Mesendoderm (in vitro differentiated cells): ENCODE data around the gene MUS81.

Source experiments
- DNase-seq: peaks from one replicate; pipeline ENCODE4 v3.0.0; 2013
- H2AK5ac ChIP-seq: 2 replicates; pipeline ENCODE4 v1.6.1; 2013; ENCODE audit warnings: low read length, inconsistent platforms
- H2BK120ac ChIP-seq: 2 replicates; pipeline ENCODE4 v1.6.1; 2013; ENCODE audit warnings: low read depth, mild to moderate bottlenecking, low read length, moderate library complexity, mixed read lengths
- H2BK15ac ChIP-seq: replicated peaks from 2 replicates; pipeline ENCODE4 v1.6.1; 2013; ENCODE audit warnings: low read depth, mild to moderate bottlenecking, moderate library complexity
- H2BK5ac ChIP-seq: 2 replicates; pipeline ENCODE4 v1.6.1; 2013; ENCODE audit warnings: low read length, inconsistent platforms
- H3K18ac ChIP-seq: 2 replicates; pipeline ENCODE4 v1.6.1; 2013; ENCODE audit warnings: mild to moderate bottlenecking, low read length, mixed read lengths
- H3K23ac ChIP-seq: one replicate; pipeline ENCODE4 v1.6.1; 2013; ENCODE audit warnings: low read length
- H3K27ac ChIP-seq: 2 replicates; pipeline ENCODE4 v1.5.1; 2013; ENCODE audit warnings: low read depth, mild to moderate bottlenecking, inconsistent platforms, low read length, moderate library complexity
- H3K27me3 ChIP-seq: 2 replicates; pipeline ENCODE4 v1.6.1; 2013; ENCODE audit warnings: low read length, control low read depth, mild to moderate bottlenecking, inconsistent platforms; ENCODE audit not compliant: insufficient read depth, poor library complexity
- H3K36me3 ChIP-seq: 2 replicates; pipeline ENCODE4 v1.6.1; 2013; ENCODE audit warnings: low read length, inconsistent platforms; ENCODE audit not compliant: control insufficient read depth, insufficient read depth
- H3K4ac ChIP-seq: one replicate; pipeline ENCODE4 v1.6.1; 2013; ENCODE audit warnings: low read depth, mild to moderate bottlenecking, low read length, moderate library complexity
- H3K4me1 ChIP-seq: 2 replicates; pipeline ENCODE4 v1.6.1; 2013; ENCODE audit warnings: low read depth, low read length, inconsistent platforms; ENCODE audit not compliant: control insufficient read depth
- H3K4me2 ChIP-seq: 2 replicates; pipeline ENCODE4 v1.6.1; 2013; ENCODE audit warnings: low read length
- H3K4me3 ChIP-seq: 2 replicates; pipeline ENCODE4 v1.5.1; 2013; ENCODE audit warnings: mild to moderate bottlenecking, low read length
- H3K56ac ChIP-seq: one replicate; pipeline ENCODE4 v1.6.1; 2013; ENCODE audit warnings: low read length
- H3K79me1 ChIP-seq: 2 replicates; pipeline ENCODE4 v1.6.1; 2013; ENCODE audit warnings: low read length, inconsistent platforms
- H3K79me2 ChIP-seq: 2 replicates; pipeline ENCODE4 v1.6.1; 2013; ENCODE audit warnings: mild to moderate bottlenecking, low read length; ENCODE audit not compliant: control insufficient read depth, insufficient read depth
- H3K9ac ChIP-seq: 2 replicates; pipeline ENCODE4 v1.6.1; 2013; ENCODE audit warnings: low read length, inconsistent platforms
- H4K5ac ChIP-seq: one replicate; pipeline ENCODE4 v1.6.1; 2013; ENCODE audit warnings: low read length
- H4K8ac ChIP-seq: one replicate; pipeline ENCODE4 v1.6.1; 2013; ENCODE audit warnings: low read depth, mild to moderate bottlenecking, control low read depth, low read length, moderate library complexity
- WGBS: extraction: QIAGEN DNeasy Blood & Tissue Kit; methylation state at CpG from one replicate; pipeline ENCODE4 v1.1.7; 2013; ENCODE audit warnings: low lambda C conversion rate, missing lambda C conversion rate; ENCODE audit not compliant: insufficient coverage; ENCODE audit errors: extremely low coverage; 5-methylcytosine and 5-hydroxymethylcytosine counted together

The MUS81 gene

DNA sequence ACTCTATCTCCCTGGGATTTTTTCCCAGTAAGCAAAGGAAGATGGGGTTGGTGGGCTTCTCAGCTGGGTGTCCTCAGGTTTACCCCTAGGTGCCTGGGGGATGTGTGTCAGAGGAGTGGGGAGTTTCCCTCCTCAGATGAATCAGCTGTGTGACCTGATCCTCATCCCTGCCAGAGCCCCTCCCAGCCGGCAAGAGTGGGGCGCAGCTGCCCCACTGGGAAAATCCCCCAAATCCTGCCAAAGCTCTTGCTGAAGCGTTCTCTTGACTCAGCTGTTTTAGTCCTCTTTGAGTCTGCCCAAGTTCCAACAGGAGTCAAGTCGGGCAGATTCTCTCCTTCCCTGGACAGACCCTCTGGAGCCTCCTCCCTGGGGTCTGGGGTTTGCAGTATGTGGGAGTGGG, 52.6 kb downstream of the MUS81 start:
- peaks cover 3% of the 10 kb centered on the region for H3K79me2 ChIP-seq
- H2BK5ac ChIP-seq = no peak overlapping the region
- no peak overlapping the region for H4K8ac ChIP-seq
- no peak overlapping the region for H3K23ac ChIP-seq
- no peak overlapping the region for H3K18ac ChIP-seq
- no peak overlapping the region for H3K4ac ChIP-seq
- H3K27ac ChIP-seq = no peak overlapping the region
- H2BK15ac ChIP-seq = no peak overlapping the region
- H3K9ac ChIP-seq = no peak overlapping the region
- no peak overlapping the region for H3K56ac ChIP-seq
- no peak overlapping the region for H2BK120ac ChIP-seq
- no peaks in the 10 kb centered on the region for H3K27me3 ChIP-seq
- H4K5ac ChIP-seq = no peak overlapping the region
- H3K4me2 ChIP-seq = no peak overlapping the region
- peaks cover 2% of the 10 kb centered on the region for H3K4me1 ChIP-seq
- no peaks in the 10 kb centered on the region for H3K36me3 ChIP-seq
- no peak overlapping the region for H3K4me3 ChIP-seq
- H3K79me1 ChIP-seq = peaks cover 7% of the 10 kb centered on the region
- DNase-seq = no peak
- no CpG with 5 or more reads among the region's 4 CpGs for WGBS
- H2AK5ac ChIP-seq = no peak overlapping the region

DNA sequence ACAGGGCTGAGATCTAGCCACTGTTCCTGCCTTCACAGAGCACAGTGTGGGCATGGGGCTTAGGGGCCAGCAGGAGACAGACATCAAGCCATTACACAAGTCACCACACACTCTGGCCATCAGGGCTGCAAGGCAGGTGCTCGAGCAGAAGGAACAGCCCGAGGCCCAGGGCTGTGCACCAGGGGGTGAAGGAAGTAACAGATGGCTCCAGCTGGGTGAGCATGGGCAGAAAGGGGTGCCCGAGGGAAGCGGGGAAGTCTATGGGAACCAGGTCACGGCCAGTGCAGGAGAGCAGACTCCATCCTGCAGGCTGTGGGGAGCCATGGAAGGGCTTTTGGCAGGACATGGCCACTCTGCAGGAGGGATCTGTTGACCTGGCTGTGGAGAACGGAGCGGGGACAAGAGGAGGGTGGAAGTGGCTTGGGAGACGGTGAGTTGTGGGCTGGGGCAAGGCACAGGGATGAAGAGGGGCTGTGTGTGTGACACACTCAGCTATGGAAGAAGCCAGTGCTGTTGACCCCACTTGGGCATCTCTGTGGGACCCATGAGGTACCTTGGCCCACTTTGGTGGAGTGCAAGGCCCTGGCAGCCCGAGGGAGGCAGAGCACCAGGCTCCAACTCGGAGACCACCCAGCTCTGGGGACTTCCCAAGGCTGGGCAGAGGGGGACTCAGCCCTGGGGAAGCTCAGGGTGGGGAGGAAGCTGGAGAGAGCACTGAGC, 55.0 kb downstream of the MUS81 start:
- Histone ChIP-seq H3K18ac (no peak overlapping the region), H3K9ac (no peak overlapping the region), H3K27ac (peak overlapping the region; percentile 21), H3K27me3 (no peaks in the 10 kb centered on the region), H3K56ac (peak overlapping the region; percentile 71), H2BK5ac (no peak overlapping the region), H2BK120ac (no peak overlapping the region), H3K23ac (no peak overlapping the region), H3K4me1 (peaks cover 5% of the 10 kb centered on the region), H4K8ac (no peak overlapping the region), H3K36me3 (no peaks in the 10 kb centered on the region), H3K4ac (no peak overlapping the region), H2BK15ac (no peak overlapping the region), H3K79me2 (peaks cover 8% of the 10 kb centered on the region), H4K5ac (no peak overlapping the region), H3K4me2 (no peak overlapping the region), H2AK5ac (peak overlapping the region; percentile 6), H3K79me1 (peaks cover 16% of the 10 kb centered on the region), H3K4me3 (no peak overlapping the region)
- no peak for DNase-seq
- no CpG with 5 or more reads among the region's 10 CpGs for WGBS

DNA sequence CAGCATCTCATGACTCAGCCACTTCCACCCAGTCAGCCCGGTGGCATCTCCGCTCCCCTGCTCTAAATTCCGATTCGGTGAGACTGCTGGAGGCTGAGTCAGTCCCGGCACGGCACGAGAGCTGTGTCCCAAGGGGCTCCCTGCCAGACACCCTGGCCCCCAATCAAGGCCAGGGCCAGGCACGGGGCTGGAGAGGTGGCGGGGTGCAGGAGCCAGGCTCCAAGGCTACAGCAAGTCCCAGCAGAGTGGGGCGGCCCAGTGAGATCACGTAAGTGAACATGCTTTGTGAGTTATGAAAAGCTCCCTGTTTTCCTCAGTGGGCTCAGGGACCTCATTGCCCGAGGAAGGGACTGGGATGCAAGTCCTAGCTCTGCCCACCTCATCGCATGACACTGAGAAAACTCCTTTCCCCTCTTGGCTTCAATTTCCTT, 55.6 kb downstream of the MUS81 start:
- H3K27ac ChIP-seq = peak overlapping the region; percentile 47
- H3K4me3 ChIP-seq = no peak overlapping the region
- no peak overlapping the region for H4K5ac ChIP-seq
- H3K79me2 ChIP-seq = peaks cover 8% of the 10 kb centered on the region
- H3K9ac ChIP-seq = peak overlapping the region; percentile 44
- H3K27me3 ChIP-seq = no peaks in the 10 kb centered on the region
- no peak overlapping the region for H4K8ac ChIP-seq
- H3K4me2 ChIP-seq = no peak overlapping the region
- peaks cover 5% of the 10 kb centered on the region for H3K4me1 ChIP-seq
- H3K18ac ChIP-seq = no peak overlapping the region
- no peak overlapping the region for H2BK5ac ChIP-seq
- no peaks in the 10 kb centered on the region for H3K36me3 ChIP-seq
- no CpG with 5 or more reads among the region's 13 CpGs for WGBS
- no peak overlapping the region for H2AK5ac ChIP-seq
- H3K56ac ChIP-seq = peak overlapping the region; percentile 65
- DNase-seq = peak; percentile 95
- H3K4ac ChIP-seq = no peak overlapping the region
- H2BK15ac ChIP-seq = no peak overlapping the region
- H2BK120ac ChIP-seq = no peak overlapping the region
- no peak overlapping the region for H3K23ac ChIP-seq
- H3K79me1 ChIP-seq = peaks cover 17% of the 10 kb centered on the region
